ENCODE data around the gene PRICKLE2.

Gene PRICKLE2

DNA sequence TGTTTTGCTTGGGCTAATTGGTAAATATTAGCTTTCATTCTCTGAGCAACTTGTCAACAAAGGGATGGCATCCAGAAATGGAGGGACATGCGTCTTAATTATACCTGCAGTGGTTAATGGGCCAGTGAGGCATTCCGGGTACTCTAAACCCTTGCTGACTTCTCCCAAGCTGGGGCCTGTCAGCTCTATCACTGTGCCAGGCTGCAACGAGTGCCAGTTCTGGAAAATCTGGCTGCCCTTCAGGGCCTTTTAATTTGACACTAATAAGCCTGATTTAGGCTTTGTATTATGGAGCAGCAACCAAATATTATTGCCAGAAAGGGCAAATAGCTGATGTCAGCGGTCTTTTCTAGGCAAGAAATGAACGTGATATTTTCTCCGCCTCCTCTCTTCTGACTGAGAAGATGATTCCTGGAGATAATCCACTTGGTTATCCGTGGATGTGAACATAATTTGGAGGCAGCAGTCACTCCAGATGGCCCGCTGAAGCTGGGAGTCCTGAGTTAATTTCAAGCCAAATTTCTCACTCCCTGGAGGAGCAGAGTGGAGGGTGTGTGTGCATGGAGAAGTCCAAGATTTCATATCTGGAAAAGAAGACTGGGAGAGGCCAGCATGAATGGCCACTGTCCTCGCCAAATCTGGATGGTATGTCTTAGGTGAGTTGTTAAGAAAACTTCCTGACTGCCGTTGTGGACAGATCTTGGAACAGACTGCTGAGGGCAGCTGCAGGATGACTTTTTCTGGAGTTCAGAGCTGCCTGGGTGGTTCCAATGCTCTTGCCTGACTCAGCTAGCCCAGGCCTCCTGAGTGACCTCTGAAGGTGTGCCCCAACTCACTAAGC is 157.5 kb downstream of the PRICKLE2 start:
- no peak for DNase-seq

DNA sequence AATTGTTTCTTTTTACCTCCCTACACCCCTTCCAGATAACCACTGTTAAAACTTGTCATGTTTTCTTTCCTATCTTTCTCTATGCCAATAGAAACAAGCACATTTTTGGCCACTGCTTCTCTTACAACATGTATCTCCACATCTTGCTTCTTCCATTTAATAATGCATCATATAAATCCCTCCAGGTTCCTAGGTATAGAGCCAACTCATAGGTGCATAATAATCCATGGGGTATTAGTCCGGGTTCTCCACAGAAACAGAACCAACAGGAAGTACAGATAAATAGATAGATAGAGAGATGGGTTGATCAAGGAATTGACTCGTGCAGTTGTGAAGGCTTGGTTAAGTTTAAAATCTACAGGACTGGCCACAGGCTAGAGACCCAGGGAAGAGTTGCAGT is 160.5 kb downstream of the PRICKLE2 start:
- no peak for DNase-seq

DNA sequence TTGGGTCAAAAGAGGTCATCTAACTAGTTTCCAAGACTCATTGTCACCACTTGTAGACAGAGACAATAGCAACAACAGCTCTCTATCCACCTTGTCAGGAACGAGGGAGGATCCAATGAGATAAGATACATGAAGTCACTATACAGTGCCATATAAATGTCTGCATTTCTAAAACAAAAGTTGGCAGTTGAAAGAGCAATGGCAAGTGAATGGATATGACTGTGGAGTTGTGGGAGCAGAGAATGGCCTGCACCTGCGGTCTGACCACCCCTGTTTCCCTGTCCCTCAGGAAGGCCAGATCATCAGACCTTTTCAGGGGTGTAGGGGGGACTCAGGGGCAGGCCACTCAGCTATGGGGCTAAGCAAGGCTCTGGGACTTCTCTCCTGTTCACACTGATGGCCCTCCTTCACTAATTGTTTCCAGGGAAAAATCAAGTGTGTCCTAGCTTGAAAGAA is 161.3 kb downstream of the PRICKLE2 start:
- DNase-seq, result no peak

DNA sequence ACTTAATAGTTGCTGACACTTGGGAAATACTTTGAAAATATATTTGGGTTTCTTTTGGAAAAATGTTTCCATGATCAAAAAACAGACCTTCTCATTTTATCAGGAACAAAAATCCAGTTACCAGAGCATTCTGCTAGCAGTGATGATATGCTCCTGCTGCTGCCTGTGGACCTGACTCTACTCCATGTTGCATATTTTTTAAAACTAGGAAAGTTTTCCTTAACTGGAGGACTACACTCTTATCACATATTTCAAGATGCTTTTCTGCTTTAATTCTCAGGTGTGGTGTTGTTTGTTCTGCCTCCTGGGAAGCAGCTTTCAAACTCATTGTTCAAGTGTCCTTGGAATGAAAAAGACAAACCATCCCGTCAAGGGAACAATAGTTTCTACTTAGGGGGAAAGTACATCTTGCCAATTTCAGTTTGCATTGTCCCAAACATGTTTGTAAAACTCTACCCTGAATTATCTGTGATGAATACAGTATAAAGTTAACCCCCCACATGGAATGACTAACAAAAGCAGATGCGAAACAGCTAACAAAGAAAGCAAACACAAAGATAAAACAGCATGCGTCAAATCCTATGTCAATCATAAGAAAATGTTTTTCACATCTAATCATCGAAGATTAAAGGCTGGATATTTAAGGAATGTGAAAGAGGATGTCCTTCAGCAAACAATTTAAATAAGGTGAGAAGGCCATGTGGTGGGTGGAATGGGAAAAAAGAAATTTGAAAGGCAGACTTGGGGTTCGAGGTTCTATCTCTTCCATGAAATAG is 161.9 kb downstream of the PRICKLE2 start:
- DNase-seq, result no peak

DNA sequence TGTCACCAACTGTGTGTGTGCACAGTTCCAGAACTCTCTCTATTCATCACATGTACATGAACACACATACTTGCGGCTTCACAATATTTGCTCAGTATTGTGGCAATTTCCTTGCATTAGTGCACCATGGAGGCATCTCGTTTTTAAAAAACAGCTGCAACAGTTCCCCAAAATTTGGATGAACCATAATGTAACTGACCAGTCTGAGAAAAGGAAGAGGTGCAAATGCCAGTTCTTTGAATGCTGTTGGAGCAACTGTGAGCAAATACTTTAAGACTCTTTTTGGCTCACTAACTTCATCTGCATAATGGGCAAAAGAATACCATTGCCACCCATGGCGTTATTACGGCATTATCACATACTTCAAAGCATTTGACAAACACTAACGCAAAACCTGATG is 163.6 kb downstream of the PRICKLE2 start:
- no peak for DNase-seq

DNA sequence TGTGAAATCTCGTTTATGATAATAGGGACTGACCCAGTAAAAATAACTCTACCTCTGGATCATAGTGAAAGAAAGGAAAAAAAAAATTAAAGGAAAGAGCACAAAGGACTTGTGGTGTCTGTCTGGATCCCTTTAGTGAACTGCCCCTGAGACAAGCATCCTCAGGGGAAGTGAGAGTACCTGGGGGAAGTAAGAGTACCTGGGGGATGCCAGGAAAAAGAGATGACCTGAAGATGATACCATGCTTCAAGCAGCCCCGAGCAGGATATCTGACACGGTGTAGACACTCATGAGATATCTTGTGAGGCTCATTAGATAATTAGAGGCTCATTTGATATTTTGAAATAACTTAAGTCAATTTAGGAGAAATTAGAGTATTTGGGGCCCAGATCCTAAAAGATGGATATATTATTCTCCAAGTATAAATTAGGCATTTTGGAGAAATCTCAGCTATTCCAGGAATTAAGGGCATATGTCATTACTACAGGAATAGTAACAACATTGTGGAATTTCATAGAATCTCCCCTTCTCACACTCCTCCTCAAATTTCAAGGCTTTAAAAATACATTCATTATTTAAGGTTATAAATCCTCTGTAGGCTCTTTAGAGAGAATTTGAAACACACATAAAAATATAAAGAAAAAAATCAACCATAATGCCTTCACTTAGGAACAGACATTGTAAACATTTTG is 165.6 kb downstream of the PRICKLE2 start:
- no peak for DNase-seq

DNA sequence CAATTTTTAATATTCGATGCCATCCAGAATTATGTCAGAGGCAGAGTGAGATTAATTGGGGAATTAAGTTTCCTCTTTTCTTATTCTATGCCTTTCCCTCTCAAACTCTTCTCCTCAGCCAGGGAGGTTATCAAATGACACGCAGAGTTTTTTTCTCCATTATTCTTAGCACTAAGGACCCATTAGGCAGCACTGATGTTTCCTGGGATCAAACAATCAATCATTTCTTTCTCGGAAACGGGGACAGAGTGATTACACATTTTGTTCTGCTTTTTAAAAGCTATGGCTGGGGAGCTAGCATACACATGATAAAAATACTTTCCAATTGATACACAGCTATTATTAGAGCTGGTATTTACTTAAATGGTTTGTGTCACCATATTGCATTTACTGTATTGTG is 166.7 kb downstream of the PRICKLE2 start:
- no peak for DNase-seq

DNA sequence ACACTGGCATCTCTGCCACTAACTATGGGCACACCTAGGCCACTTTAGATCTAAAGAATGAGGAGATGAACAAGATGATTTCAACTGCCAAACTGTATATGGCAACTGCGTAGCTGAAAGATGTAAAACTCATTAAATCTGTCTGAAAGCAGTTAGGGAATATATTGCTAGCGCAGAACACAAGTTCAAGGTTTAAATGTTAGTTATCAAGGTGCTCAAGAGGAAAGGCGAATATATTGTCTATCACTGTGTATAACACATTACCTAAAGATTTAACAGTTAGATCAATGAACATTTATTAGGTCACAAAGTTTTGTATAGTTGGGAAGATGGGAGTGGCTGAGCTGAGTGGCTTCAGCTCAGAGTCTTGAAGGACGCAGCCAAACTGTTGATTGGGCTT is 168.0 kb downstream of the PRICKLE2 start:
- DNase-seq, result no peak

DNA sequence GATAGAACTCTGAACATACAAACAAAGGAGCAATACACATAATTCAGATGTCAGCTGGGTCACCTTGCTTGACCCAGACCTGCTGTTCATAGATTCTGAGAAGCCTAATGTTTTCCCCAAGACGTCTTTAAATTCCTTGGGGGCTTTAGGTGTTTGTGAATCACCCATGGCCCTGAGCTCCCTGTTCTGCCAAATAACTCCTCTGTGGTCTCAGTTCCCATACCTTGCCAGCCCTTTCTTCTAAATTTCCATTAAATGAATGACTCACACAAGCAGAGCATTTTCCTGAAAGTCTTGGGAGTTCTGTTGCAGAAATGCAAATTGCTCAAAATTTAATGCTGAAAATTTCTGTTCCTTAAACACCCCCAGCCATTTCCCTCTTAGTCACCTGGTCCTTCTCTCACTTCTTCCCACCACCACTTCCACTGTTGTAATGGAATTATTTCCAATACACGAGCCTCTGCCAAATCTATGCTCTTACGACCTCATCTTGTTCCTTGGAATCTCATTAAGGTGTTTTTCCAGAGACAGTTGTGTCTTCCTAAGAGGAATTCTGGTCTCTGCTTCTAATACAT is 168.6 kb downstream of the PRICKLE2 start:
- no peak for DNase-seq

DNA sequence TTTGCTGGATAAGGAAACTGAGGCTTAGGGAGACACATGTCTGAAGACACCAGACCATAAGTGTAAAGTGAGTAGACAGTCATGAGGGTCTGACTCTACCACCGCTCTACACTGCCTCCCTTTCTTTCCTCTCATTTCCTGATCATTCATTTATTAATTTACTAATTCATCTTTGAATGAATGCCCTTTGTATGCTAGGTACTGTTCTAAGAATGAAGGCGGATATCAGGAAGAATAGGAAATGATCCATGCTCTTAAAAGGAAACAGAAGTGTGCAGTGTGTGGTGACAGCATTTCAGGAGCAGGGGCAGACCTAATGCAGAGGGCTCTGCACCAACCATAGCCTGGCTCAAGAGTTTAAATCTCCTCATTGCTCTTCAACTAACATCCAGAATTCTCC is 170.2 kb downstream of the PRICKLE2 start:
- DNase-seq, result no peak

DNA sequence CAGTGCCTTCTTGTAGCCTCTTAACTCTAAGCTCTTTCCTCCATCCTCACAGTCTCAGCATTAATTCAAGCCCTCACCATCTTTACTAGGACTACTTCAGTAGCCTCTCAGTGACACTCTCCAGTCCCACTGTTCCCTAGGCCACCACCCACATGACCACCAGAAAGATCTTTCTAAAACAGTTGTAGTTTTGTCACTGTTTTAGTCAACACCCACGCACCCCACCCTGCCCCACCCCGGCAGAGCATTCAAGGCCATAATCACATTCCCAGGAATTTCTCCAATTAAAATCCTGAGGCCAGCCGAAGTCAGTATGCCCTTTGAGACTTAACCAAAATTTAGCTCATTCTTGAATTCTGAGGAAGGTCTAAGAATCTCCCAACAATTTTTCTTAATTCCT is 170.8 kb downstream of the PRICKLE2 start:
- no peak for DNase-seq

DNA sequence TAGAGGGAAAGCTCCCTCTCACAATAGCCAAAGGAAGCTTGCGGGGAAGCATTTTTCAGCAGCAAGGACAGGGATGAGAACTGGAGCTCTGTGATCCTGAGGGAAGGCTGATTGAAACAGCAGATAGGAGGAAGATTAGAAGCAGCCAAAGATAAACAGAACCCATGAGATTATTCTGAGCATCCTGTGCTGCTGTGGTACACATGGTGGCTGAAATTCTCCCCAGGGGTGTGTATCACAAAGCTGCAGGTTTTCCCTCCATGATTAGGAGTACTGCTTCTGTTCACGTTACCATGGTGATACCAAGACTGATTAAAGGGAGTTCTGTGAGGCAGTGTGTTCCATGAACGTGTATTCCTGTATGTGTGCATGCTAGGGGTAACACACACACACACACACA is 171.7 kb downstream of the PRICKLE2 start:
- no peak for DNase-seq

DNA sequence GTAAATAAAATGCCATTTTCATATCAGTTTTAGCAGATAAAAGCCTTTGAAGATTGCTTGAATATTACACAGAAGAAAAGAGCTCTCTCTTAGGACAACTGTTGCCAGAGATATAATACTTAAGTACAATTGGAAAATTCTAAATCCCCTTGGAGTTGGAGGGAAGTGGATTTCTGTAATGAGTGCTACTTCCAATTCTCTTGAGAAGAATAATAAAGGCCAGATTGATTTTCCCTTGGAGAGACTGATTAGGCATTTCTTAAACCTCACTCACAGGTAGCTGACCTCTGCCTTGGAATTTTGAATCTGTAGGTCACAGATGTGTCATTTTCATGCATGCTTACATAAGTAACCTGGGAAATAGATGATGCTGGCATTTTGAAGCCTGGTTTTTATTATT is 172.1 kb downstream of the PRICKLE2 start:
- no peak for DNase-seq

DNA sequence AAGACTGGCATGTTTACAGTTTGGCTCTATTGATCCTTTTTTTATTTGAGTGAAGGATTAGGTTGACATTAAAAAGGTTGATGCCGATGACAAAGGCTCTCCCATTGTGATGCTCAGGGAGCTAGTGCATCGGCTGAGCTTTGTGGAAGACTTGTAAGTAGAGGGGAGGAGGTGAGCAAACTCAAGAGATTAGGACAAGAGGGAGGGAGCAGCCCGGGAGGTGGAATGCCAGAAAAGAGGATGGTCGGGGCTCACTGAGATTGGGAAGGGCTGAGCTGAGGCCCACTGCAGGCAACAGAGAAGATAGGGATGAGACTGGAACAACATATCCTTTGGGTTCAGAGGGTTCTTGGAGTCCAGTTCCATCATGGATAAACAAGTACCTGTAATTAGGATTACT is 175.4 kb downstream of the PRICKLE2 start:
- no peak for DNase-seq

DNA sequence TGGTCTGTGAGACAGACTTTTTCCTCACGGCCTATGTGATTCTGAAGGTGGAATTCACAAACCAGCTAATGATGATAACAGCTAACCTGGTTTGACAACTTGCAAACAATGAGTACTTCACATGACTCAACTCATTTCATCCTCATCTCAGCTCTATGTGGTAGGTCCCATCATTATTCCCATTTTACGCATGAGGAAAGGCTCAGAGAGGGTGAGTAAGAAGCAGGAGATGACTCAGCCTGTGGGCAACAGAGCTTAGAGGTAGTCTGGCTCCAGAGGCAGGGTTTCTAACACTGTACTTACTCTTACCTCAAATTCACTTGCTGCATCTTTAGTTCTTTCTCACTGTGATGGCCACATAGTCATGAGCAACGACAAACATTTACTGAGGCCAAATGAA is 176.1 kb downstream of the PRICKLE2 start:
- peak; percentile 29 for DNase-seq

DNA sequence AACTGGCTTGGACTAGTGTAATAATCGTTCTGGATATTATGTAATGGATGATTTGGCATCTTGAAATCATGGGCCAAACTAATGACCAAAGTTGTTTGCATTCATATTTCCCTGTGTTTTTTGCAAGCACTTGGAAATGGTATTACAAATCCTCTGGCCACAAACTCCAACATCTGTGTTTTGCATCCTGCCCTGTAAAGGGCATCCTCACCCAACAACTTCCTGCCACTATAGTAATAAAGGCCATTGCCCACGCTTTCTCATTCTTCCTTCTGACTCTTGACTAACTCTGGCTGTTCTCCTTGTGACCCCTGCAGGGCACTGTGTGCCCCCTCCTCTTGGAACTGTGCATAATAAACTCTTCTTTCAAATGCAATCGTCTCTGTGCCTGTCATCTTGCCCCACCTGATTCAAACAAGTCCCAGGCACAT is 176.6 kb downstream of the PRICKLE2 start:
- DNase-seq, result no peak

DNA sequence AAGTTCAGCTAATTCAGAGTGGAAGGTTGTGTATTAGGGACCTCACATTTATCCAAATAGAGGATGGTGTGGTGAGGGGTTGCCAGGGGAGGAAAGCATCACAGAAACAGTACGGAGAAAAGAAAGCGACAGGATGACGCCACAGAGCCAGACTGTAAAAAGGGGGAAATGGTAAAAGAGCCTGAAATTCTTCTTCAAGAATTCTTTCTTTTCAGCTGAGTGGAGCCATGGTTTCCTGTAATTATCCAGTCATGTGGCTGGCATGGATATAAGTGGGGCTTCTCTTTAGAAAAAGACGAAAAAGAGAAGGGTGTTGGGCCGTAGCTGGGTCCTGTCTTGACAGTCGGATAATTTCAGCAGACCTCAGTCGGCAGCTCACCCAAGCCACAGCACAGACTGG is 177.5 kb downstream of the PRICKLE2 start:
- DNase-seq, result no peak

DNA sequence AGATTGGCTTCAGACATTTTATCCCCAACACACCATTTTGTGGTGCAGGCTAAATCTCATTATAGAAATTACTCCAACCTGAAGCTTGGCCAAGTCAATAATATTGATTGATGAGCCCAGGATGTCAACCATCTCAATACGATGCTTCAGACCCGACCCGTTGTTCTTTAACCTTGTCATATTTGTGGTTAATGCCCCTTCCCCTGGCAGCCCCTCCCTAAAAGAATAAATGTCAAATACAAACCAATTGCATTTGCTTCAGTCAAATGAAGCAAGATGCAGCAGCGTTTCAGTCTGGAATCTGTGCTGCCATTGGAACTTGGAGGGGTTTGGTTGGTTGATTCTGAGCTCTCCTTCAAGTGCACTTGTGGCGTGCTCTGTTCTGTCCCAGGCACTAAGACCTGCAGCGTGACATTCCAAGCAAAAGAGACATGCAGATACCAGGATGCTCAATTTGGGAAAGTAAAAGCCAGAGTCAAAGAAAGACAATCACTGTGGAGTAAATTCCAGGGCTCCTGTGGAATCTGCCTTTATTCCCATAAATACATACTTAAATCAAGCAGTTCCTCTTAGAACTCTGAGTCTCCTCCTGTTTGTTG is 178.2 kb downstream of the PRICKLE2 start:
- no peak for DNase-seq

DNA sequence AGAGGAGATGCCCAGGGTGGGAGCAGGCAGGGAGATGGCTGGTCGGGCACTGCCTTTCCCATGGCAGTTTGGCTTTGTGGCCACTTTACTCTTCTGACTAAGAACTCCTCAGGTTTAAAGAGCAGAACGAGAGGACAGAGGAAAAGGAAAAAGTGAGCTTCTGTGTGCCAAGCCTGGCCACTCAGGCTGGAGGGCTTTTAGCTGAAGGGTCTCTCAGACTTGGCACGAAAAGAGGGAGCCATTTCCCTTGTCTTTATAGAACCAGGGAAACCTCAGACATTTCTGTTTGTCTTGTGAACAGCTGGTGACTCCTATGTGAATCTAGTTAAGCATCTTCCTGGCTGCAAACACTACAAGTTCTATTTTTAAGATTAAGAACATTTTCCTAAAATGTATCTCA is 178.7 kb downstream of the PRICKLE2 start:
- no peak for DNase-seq

DNA sequence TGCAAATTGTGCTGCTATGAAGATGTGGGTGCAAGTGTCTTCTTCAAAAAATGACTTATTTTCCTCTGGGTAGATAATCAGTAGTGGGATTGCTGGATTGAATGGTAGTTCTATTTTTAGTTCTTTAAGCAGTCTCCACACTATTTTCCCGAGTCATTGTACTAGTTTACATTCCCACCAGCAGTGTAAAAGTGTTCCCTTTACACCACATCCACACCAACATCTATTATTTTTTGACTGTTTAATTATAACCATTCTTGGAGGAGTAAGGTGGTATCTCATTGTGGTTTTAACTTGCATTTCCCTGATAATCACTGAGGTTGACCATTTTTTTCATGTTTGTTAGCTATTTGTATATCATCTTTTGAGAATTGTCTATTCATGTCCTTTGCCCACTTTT is 182.3 kb downstream of the PRICKLE2 start:
- DNase-seq, result no peak
